ENCODE measurements around the gene NUMB.

Gene NUMB

DNA sequence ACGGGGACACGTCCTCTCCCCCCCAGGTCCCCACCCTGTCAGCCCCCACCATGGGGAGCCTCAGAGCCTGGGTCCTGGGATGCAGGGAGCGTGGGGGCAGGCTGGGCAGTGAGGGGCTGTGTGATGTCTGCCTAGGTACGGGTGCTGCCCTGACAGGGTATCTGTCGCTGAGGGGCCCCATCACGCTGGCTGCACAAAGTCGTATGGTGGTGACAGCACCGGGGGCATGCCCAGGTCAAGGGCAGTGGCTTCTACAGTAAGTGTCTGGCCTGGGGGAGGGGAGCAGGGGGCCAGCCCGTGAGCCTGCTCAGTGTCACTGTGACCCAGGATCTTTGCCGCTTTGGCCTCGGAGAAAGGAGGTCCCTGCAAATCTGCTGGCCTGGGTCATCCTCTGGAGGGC, 197.8 kb downstream of the NUMB start:
- no peak for DNase-seq (ENCODE audit: low read depth)
- H3K4me3 ChIP-seq (ENCODE audit: low read depth, low read length): no peak overlapping the region
- TF ChIP-seq, protein P1, sequence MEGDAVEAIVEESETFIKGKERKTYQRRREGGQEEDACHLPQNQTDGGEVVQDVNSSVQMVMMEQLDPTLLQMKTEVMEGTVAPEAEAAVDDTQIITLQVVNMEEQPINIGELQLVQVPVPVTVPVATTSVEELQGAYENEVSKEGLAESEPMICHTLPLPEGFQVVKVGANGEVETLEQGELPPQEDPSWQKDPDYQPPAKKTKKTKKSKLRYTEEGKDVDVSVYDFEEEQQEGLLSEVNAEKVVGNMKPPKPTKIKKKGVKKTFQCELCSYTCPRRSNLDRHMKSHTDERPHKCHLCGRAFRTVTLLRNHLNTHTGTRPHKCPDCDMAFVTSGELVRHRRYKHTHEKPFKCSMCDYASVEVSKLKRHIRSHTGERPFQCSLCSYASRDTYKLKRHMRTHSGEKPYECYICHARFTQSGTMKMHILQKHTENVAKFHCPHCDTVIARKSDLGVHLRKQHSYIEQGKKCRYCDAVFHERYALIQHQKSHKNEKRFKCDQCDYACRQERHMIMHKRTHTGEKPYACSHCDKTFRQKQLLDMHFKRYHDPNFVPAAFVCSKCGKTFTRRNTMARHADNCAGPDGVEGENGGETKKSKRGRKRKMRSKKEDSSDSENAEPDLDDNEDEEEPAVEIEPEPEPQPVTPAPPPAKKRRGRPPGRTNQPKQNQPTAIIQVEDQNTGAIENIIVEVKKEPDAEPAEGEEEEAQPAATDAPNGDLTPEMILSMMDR (conservative IDR thresholded peaks at IDR 0.05; ENCODE audit: low read depth, low read length): no peak

DNA sequence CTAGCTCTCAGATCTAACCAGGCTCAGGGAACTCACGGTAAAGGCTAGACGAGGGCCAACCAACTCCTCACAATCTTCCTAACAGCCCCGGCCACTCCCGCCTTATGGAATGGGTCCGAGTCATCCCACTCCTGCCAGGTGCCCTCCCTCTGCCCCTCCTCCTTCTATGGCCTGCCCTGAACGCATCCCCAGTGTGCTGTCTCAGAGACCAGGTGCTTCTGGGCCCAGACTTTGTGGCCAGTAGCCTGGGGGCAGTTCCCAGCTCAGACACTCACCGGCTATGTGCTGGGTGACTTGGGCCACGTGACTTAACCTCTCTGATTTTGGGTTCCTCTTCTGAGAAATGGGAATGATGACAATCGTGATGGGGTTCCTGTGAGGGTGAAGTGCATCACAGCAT, 198.5 kb downstream of the NUMB start:
- H3K4me3 ChIP-seq (ENCODE audit: low read depth, low read length): no peak overlapping the region
- no peak for DNase-seq (ENCODE audit: low read depth)
- TF ChIP-seq, protein P1 (conservative IDR thresholded peaks at IDR 0.05; ENCODE audit: low read depth, low read length): no peak

DNA sequence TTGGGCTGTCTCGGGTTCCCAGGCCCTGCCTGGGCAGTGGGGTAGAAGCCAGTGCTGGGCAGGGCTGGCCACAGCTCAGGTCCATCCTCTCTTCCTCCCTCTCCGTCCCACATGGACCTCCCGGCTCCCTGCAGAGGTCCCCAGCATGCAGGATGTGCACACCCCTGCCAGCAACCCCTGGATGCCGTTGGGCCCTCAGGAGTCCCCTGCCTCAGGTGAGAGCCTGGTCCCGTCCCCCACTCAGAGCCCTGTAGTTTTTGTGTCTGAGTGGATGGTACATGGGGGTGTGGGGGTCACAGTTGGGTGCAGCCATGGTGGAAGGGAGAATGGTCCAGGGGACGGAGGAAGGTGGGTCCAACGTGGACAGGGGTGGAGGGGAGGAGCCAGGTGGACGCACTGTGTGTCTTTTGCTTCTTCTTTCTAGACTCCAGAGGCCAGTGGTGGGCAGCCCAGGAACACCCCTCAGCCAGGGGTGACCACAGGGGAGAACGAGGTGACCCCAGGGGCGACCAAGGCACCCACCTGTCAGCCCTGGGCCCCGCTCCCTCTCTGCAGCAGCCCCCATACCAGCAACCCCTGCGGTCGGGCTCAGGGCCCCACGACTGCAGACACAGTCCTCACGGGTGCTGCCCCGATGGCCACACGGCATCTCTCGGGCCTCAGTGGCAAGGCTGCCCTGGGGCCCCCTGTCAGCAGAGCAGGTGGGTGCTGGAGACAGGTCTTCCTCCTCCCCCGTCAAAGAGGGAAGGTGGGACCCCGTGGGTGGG, 199.3 kb downstream of the NUMB start:
- TF ChIP-seq, protein P1 (conservative IDR thresholded peaks at IDR 0.05; ENCODE audit: low read depth, low read length): no peak
- DNase-seq (ENCODE audit: low read depth): no peak
- no peak overlapping the region for H3K4me3 ChIP-seq (ENCODE audit: low read depth, low read length)

DNA sequence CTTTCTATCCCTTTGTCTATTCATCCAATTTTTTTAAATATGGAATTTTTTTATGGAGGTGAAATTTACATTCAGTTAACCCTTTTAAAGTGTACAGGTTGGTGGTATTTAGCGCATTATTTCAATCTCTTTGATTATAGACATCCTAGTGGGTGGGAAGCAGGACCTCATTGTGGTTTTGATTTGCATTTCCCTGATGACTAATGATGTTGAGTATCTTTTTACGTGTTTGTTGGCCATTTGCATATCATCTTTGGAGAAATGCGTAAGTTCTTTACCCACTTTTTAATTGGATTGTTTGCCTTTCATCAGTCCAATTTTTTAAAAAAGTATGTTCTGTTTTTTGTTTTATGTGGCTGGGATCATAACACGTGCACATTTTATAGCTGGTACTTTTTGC, 200.3 kb downstream of the NUMB start:
- TF ChIP-seq, protein P1 (conservative IDR thresholded peaks at IDR 0.05; ENCODE audit: low read depth, low read length): no peak
- DNase-seq (ENCODE audit: low read depth): no peak
- H3K4me3 ChIP-seq (ENCODE audit: low read depth, low read length): no peak overlapping the region

DNA sequence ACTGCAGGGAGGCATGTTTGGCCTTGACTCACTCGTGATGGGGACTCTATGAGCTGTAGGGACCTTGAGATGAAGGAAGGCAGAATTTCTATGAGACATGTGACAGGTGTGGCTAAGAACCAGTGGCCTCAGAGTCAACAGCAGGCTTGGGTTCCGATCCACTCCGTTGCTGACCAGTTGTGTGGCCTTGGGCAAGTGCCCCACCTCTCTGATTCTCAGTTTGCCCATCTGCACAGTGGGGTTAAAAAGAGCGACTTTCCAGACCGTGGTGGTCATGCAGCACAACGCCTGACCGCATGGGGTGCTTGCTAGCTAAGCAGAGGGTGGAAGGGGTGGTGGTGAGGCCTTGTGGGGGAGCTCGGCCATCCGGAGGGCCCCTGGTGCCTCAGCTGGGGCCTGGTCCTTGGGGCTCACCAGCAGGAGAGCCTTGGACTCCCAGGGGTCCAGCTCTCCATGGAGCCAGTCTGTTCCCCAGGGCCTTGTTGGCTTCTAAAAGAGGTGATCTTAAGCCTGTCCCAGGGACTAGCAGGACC, 202.6 kb downstream of the NUMB start:
- DNase-seq (ENCODE audit: low read depth): no peak
- no peak overlapping the region for H3K4me3 ChIP-seq (ENCODE audit: low read depth, low read length)
- TF ChIP-seq, protein P1 (conservative IDR thresholded peaks at IDR 0.05; ENCODE audit: low read depth, low read length): no peak

DNA sequence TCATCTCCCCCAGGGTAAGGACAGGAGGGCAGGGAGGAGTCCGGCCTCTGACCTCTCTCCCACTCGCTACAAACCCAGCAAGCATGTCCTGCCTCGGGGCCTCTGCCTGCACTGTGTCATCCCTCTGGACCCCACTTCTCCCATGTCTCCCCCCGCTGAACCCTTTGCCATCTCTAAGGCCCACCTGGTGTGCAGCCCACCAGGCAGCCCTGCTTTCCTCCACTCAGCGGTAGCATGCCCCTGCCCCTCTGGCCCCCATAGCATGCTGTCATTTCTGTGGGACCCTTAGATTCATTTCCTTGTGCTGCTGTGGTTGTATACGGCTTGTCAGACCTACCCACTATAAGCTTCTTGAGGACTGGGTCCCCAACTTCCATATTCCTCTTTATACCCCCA, 203.3 kb downstream of the NUMB start:
- TF ChIP-seq, protein P1 (conservative IDR thresholded peaks at IDR 0.05; ENCODE audit: low read depth, low read length): no peak
- no peak overlapping the region for H3K4me3 ChIP-seq (ENCODE audit: low read depth, low read length)
- no peak for DNase-seq (ENCODE audit: low read depth)
